HG03520 (cell line): ENCODE measurements around the gene GAL3ST2.
"Not testable (repeated sequence)": the region's sequence is repeated elsewhere in the genome, so short reads cannot be mapped to it uniquely, and the experiment has no call there.

ENCODE experiments used
- ATAC-seq: cut with Tn5 transposase; IDR thresholded peaks from one replicate; pipeline ENCODE4 v1.9.1; 2021; ENCODE audit warnings: mild to moderate bottlenecking, moderate library complexity; ENCODE audit not compliant: unreplicated experiment

GAL3ST2 gene

DNA sequence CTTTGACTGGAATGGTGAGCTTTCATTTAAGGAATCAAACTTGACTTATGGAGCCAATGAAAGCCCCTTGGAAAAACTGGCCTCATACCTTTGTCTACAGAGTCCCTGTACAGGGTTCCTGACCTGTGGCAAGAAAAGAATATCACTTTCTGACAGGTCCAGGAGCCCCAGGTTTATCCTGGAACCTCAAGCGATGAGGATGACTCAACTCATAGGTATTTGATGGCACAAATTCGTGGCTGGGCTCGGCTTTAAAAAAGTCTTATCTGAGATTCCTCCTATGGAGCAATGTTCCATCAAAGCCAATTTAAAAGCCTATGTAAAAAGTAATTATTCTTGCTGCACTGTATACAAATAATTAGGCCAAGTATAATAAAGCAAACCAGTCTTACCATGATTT, 14.8 kb downstream of the GAL3ST2 start:
- not testable (repeated sequence) for ATAC-seq

DNA sequence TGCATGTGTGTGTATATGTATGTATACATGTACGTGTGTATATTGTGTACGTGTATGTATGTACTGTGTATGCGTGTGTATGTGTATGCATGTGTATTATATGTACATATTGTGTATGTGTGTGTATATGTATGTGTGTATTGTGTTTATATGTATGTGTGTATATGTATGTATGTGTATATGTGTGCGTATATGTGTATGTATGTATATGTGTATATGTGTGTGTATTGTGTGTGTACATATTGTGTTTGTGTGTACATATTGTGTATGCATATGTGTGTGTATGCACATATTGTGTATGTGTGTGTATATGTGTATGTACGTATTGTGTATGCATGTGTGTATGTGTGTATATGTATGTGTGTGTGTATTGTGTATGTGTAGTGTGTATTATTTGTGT, 16.8 kb downstream of the GAL3ST2 start:
- ATAC-seq, result no peak

DNA sequence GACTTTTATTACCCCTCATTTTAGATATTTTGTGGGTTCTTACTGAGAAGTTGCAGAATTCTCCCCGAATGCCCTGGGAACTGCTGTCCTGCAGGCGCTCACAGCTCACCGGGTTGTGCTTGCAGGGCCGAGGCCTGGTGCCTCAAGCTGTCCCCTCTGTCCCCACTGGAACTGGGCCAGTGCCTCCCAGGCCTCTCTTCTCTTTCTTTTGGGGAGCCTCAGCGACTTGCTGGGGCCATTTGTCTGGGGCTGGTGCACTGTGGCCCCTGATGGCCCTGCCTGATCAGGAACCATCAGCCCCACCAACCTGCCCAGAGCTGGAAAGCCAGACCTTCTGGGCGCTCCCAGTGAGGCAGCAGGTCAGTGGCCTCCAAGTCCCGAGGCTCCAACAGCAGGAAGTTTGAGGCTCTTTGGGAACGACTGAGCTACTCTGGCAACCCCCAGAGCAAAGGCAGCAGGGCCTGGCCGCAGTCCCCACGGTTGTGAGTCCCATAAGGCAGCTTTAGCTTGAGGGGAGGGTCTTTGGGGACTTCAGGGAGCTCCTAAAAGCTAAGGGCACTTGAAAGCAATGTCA, 17.7 kb downstream of the GAL3ST2 start:
- ATAC-seq, result no peak

DNA sequence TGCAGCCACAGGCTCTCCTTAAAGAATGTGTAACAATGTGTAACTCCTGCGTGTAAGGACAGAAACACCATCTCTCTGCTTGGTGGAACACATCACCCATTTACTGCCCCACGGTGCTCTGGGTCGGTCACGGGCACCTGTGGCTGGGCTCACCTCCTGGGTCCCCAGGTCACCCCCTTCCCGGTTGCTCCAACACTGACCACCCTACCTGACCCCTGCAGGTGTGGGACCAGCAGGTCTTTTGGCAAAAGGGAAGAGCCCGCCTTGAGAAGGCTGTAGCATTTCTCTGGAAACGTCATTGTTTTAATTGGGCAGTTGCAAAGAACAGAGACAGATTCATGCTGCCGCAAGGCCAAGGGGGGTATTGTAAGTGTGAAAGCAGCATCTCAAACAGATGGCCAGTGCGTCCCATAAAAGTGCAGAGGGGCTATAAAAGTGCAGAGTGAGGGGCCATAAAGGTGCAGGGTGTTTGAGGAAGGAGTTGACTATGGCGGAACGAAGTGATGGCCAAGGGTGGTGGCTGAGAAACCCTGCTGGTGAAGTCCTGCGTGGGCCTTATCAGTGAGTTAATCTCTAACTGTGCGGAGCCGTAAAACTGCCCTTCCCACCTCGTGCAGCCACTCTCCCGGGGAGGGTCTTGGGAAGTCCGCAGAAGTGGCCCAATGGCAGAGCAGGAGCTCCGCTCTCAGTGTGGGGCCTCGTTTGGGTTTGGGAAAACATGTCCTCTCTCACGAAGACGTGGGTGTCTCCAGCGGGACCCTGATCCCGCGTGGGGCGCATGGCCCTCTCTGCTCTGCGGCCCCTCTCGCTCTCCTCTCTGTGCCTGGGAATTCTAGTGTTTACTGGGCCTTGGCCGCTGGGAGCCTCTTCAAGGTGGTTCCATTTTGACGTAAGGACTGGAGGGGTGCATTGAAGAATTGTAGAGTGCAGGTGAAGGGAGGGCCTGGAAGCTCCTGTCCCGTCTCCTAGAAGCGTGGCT, 18.7 kb downstream of the GAL3ST2 start:
- ATAC-seq, result no peak

DNA sequence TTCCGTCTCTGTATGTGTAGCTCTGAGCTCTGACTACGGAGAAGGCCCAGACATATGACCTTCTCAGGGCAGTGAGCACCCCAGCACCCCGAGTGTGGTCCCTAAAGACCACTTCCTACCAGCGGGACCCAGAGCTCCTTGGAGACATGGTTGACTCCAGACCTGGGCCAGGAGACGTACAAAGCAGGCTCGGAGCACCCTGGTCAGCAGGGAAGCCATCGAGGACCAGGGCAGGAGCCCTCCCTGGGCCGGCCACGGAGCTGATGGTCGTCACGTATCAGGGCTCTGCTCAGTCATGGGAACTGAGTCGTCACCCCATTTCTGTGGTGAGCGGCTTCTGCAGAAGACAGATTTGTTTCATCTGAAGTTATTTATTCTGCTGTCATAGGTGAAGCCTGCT, 19.6 kb downstream of the GAL3ST2 start:
- ATAC-seq, result no peak

DNA sequence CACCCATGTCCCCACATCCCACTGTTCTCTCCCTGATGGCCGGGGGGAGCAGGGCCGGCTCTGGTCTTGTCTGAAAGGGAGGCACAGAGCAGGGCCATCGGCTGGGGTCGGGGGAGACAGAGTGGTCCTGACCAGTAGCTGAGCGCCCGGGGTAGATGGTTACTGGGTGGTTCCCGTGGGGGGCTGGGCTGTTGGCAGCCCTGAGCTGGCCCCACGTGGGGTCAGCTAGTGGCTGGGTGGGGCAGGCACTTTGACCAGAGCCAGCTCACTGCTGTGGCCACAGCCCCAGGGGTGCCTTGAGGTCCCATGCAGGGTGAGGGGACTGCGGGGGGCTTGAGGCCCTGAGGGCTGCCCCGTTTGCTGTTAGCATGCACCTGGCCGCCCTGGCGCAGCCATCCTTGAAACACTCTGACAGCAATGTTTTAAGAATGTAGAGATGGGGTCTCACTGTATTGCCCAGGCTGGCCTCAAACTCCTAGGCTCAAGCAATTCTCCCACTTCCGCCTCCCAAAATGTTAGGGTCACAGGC, 20.1 kb downstream of the GAL3ST2 start:
- ATAC-seq, result no peak

DNA sequence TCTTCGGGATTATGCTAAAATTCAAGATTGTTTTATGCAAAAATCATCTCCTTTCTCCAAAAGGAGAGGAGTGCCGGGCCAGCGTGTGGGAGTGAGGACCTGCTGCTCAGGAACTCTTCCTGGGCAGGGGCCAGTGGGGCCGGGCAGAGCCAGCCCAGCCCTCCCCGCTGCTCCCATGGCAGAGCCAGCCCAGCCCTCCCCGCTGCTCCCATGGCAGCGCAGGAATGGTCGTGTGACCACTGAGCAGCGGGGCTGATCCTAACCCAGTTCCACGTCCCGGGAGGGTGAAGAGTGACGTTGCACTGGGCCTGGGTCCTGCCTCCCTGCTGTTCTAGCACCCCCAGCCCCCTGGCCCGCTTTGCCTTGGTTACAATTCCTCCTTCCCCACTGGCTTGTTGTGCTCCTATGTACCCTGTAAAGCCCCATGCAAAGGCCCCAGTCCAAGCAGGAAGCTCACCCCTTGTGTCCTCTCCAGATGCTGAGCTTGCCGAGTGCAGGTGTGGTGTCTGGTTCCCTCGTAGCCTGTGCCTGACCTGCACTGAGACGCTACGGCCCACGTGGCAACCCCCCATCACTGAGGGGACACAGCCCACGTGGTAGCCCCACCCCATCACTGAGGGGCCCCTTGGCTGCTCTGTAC, 20.9 kb downstream of the GAL3ST2 start:
- ATAC-seq, result no peak

DNA sequence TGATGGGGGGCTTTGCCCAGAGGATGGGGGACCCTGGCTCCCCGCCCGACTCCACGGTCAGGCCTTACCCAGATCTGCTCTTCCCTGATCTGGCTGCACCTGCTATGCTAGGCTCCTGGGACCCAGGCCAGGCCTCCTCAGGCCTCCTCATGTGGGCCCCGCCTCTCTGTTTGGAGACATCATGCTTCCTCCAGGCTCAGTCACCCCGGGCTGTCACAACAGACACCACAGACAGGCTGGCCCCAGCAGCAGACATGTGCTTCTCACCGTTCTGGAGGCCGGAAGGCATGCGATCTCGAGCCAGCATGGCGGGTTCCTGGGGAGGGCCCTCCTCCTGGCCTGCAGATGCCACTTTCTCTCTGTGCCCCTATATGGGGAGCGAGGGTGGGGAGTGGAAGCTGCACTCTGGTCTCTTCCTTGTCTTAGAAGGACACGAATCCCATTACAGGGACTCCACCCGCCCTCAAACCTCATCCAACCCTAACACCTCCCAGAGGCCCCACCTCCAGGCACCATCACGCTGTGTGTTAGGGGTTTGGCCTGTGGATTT, 21.5 kb downstream of the GAL3ST2 start:
- ATAC-seq, result no peak

DNA sequence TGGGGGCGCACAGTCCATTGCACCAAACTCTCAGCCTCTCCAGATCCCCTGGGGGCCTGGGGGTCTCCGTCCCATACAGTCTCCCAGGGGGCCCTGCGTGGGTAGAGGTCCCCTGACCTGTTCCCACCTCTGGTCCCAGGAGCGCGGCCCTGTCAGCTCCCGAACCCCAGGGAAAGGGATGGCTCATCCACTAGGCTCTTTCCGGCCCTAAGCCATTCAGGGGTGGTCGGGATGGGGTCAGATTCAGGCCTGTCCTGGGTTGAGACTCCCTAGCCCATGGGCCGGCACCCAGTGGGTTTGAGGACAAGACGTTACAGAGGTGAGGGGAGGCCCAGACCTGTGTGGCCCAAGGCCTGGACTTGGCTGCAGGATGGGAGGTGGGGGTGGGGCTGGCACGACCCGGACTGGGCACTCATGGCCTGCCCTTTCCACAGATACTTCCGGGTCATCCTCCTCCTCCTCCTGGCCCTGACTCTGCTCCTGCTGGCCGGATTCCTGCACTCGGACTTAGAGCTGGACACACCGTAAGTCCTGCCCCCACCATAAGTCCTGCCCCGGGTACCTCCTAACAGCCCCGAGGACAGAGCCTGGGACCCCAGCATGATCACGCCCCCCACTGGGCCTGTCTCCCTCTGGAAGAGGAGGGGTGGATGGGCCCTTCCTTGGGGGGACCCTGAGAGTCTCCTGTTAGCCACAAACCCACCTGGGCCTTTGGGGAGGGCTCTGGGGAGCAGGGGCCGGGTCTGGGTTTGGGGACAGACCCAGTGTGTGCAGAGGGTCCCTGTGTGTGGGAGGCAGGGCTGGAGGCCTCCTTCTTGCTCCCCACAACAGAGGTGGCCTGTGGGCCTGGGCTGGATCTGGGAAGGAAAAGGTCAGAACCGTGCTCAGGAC, 22.3 kb downstream of the GAL3ST2 start:
- no peak for ATAC-seq

DNA sequence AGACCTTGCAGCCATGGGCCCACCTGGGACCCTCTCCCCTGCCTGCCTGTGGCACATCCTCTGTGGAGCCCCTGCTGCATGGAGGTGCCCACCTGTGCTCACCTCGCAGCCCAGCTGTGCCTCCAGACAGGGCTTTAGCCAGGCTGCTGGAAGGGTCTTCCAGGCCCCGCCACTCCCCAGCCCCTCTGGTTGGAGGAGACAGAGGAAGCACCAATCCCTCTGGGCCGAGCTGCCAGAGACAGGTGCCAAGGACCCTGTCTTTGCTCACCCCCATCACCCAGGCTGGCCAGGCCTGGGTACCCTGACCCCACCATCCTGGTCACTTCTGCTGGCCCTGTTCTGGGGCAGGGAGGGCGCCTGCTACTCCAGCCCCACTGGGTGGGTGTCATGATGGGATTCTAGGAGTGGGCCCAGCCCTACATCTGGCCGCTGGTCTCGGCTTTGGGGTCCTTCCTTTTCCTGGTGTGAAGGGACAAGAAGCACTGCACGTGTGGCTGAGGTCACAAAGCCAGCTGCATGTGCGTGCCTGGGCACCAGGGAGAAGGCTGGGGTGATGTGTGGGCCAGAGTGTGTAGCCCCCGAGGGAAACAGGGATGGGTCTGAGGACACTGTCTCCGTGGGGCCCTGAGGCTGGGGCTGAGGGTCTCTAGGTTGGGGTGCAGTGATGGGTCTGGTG, 23.0 kb downstream of the GAL3ST2 start:
- ATAC-seq, result no peak

DNA sequence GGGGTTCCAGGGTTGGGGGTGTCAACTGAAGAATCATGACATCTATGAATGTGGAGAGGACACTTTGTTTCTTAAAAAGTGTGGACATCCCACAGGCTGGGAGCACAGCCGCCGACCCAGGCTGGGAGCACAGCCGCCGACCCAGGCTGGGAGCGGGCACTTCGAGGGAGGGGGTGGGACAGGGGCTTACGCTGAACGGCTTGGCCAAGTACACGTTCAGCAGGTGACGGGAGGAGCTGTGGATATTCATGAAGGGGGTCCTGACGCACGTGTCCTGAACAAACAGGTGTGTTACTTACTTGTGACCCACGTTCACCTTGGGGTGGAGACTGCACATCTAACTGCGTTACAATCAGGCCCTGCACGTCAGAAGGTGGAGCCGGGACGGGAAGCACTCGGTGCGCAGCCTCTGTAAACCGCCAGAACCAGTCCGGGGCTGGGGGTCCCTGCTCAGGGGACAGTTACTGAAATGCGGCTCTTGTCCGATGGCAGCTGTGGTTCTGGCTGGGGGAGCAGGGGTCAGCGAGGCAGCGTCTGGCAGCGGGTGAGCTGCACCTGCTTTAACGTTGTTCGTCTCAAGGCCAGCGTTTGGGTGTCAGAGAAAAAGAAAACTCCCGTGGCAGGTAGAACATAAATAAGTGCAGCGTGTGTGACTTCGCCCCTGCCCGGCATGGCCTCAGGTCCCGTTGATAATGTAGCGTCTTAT, 23.7 kb downstream of the GAL3ST2 start:
- not testable (repeated sequence) for ATAC-seq

DNA sequence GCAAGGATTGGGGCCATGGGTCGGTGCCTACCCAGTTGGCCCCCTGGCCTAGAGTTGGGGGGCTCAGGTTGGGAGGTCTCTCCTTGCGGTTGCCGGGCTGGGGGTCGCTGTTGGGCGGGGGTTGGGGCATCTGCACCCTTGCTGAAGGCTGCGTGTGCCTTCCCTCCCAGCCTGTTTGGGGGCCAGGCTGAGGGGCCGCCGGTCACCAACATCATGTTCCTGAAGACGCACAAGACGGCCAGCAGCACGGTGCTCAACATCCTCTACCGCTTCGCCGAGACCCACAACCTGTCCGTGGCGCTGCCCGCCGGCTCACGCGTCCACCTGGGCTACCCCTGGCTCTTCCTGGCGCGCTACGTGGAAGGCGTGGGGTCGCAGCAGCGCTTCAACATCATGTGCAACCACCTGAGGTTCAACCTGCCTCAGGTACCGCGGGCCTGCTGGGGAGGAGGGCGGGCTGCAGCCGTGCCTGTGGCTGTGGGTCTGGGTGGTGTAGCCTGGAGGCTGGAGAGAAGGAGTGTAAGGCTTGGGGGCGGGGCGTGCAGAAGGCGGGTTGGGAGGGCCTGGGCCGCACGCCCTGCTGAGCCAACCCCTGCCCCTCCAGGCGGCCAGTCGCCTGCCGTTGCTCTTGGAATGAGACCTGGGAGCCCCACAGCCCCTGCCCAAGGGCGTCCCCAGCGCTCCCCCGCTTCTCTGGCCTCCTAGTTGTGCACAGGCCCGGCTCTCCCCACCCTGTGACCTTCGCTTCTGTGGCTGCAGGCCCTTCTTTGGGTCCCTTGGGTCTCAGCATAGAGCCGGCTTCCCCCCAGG, 25.2 kb downstream of the GAL3ST2 start:
- ATAC-seq, result no peak

DNA sequence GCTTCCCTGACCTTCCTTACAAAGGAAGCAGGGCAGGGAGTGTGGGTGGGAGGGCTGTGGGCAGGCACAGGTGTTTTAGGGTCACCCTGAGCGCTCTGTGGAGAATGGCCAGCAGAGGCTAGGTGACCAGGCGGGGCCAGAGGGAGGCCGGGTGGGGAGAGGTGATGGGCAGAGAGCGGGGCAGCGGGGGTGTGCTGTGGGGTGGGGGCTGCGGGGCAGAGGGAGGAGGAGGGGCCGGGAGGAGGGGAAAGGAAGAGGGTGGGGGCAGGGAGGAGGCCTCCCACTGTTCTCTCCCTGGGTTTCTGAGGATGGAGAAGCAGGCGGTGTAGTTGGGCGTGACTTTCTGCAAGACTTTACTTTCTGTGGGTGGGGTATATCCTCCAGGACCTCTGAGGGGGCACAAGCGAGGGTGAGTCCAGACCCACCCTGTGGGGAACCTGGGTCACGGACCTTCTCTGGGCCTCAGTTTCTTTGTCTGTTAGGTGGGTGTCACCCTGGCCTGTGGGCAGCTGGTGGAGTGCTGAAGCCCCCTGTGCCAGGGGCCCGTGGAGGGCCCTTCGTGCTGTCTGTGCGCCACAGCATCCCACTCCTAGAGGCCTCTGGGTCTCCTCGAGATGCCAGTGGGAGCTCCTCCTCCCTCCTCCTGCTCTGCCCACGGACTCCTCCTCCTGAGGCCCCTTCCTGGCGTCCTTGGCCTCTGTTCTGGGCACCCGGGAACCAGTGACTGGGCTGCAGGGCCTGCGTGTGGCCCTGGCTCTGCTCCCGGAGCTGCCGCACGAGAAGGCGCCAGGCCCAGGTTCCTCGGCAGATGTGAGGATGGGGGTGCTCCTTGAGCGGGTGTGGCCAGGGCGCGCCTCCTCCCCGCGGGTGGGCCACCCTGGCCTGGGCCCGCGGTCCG, 26.0 kb downstream of the GAL3ST2 start:
- ATAC-seq, result no peak

DNA sequence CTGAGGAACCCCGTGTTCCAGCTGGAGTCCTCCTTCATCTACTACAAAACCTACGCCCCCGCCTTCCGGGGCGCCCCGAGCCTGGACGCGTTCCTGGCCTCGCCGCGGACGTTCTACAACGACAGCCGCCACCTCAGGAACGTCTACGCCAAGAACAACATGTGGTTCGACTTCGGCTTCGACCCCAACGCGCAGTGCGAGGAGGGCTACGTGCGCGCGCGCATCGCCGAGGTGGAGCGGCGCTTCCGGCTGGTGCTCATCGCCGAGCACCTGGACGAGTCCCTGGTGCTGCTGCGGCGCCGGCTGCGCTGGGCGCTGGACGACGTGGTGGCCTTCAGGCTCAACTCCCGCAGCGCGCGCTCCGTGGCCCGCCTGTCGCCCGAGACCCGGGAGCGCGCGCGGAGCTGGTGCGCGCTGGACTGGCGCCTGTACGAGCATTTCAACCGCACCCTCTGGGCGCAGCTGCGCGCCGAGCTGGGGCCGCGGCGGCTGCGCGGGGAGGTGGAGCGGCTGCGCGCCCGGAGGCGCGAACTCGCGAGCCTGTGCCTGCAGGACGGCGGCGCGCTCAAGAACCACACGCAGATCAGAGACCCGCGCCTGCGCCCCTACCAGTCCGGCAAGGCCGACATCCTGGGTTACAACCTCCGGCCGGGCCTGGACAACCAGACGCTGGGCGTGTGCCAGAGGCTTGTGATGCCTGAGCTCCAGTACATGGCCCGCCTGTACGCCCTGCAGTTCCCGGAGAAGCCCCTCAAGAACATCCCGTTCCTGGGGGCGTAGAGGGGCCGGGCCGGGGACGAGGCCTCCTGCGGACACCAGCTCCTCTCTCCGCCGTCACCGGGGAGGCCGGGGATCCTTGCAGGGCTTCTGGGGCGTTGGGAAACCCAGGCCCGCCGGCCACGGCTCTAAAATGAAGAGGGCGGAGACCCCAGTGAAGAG, 27.0 kb downstream of the GAL3ST2 start:
- no peak for ATAC-seq

DNA sequence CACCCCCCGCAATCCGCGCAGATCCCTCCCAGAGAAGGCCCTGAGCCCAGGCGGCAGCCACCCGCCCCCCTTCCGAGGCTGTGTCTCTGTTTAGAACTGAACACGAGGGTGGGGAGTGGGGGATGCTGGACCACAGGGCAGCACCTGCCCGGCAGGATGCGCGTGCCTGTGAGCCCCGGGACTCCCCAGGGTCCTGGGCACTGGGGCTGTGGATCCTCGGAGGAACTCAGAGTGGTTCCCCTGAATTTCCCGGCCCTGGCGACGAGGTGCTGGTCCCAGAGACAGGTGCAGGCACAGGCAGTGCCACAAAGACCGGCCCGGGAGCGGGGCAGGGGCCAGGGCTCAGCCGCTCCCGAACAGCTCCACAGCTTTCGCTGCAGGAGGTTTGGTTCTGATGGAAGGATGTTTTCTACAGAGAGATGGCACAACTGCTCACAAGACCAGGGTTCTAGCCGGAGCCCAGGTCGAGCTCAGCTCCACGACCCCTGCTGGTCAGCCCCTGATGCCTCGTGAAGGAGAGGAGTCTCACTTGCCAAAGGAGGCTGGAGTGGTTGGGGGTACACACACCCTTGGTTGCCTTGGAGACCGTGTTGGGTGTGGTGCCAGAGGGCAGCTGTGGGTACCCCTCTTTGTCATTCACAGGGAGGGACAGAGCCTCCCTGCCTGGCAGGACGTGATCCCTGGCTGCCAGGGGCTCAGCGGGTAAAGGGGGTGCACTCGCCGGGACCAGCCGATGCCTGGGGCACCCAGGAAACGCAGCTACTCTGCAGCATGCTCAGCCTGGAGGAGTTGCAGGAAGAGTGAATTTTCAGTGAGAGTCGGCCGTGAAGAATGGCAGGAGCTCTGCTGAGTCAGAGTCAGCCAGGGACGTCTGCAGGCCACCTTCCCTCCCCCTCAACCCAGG, 28.0 kb downstream of the GAL3ST2 start:
- ATAC-seq, result no peak
